Loucy (cell line): ENCODE measurements around the gene CACHD1.

ENCODE experiments used
- H2AFZ ChIP-seq: fragments of 200-600 bp; sonication (generic); 2 replicates; pipeline ENCODE4 v1.6.0; 2016; ENCODE audit warnings: antibody characterized with exemption, mild to moderate bottlenecking, low read length, moderate library complexity
- H3F3A ChIP-seq: fragments of 200-600 bp; 2 replicates; pipeline ENCODE4 v1.6.0; 2016; ENCODE audit warnings: antibody characterized with exemption, low read depth, mild to moderate bottlenecking
- H3K27me3 ChIP-seq: fragments of 200-600 bp; sonication (generic); 2 replicates; pipeline ENCODE4 v1.6.1; 2014; ENCODE audit warnings: low read length, mild to moderate bottlenecking; ENCODE audit not compliant: insufficient read depth, poor library complexity, severe bottlenecking
- H3K36me3 ChIP-seq: fragments of 200-600 bp; sonication (generic); 2 replicates; pipeline ENCODE4 v1.6.1; 2016; ENCODE audit warnings: low read length; ENCODE audit not compliant: insufficient read depth
- H3K4me1 ChIP-seq: fragments of 200-600 bp; sonication (generic); 2 replicates; pipeline ENCODE4 v1.5.1; 2014; ENCODE audit warnings: low read length, mild to moderate bottlenecking; ENCODE audit not compliant: insufficient read depth, poor library complexity, severe bottlenecking
- H3K4me2 ChIP-seq: fragments of 200-600 bp; sonication (generic); 2 replicates; pipeline ENCODE4 v1.6.0; 2014; ENCODE audit warnings: antibody characterized with exemption, low read length, low read depth, mild to moderate bottlenecking; ENCODE audit not compliant: poor library complexity, severe bottlenecking
- H3K4me3 ChIP-seq: fragments of 200-600 bp; sonication (generic); 2 replicates; pipeline ENCODE4 v1.5.1; 2014; ENCODE audit warnings: low read length, mild to moderate bottlenecking, mixed read lengths; ENCODE audit not compliant: poor library complexity, severe bottlenecking
- H3K79me2 ChIP-seq: fragments of 200-600 bp; sonication (generic); 2 replicates; pipeline ENCODE4 v1.6.1; 2014; ENCODE audit warnings: low read length; ENCODE audit not compliant: insufficient read depth
- H3K9ac ChIP-seq: fragments of 200-600 bp; sonication (generic); 2 replicates; pipeline ENCODE4 v1.6.0; 2014; ENCODE audit warnings: mild to moderate bottlenecking, low read depth, low read length, moderate library complexity; ENCODE audit not compliant: poor library complexity, severe bottlenecking
- H3K9me2 ChIP-seq: fragments of 200-600 bp; sonication (generic); replicated peaks from 2 replicates; pipeline ENCODE4 v1.6.1; 2016; ENCODE audit warnings: low read depth, low read length, mixed read lengths
- H3K9me3 ChIP-seq: fragments of 200-600 bp; sonication (generic); 2 replicates; pipeline ENCODE4 v1.6.1; 2014; ENCODE audit warnings: mild to moderate bottlenecking, antibody characterized with exemption, low read length, low read depth; ENCODE audit not compliant: insufficient read depth
- H4K20me1 ChIP-seq: fragments of 200-600 bp; sonication (generic); 2 replicates; pipeline ENCODE4 v1.6.0; 2014; ENCODE audit warnings: antibody characterized with exemption, low read length, mild to moderate bottlenecking; ENCODE audit not compliant: insufficient read depth, poor library complexity, severe bottlenecking
- EZH2phosphoT487 ChIP-seq: fragments of 200-600 bp; IDR thresholded peaks from 2 replicates; pipeline ENCODE4 v1.6.1; 2018; ENCODE audit warnings: antibody characterized with exemption, mild to moderate bottlenecking, moderate library complexity, borderline replicate concordance
- TF ChIP-seq, protein P1 (sequence below): fragments of 200-600 bp; sonication (generic); conservative IDR thresholded peaks from 2 replicates; pipeline ENCODE4 v1.5.1; 2014; ENCODE audit warnings: mild to moderate bottlenecking, antibody characterized with exemption, low read length

CACHD1 gene

DNA sequence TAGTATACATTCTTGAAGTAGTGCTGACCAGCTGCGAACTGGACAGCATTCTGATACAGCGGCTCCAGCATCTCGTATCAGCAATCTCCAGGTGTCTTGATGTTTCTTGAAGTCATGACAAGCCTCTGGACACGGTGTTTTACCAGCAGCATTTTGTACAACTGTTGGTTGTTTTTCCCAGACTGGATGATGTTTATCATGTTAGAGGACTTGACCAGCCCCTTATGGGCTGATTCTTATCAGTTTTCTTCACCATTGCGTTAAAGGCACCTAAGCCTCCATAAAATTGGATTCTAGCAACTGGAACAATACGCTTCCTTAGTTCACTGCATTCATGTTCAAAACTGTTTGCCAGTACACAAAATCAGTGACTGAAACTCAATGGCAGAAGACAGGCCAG, 29.1 kb downstream of the CACHD1 start:
- no peak overlapping the region for H3K4me3 ChIP-seq
- H3K4me2 ChIP-seq = no peak overlapping the region
- H3K4me1 ChIP-seq = peaks cover 20% of the 10 kb centered on the region
- H3F3A ChIP-seq = no peaks in the 10 kb centered on the region
- H3K9me3 ChIP-seq = no peaks in the 10 kb centered on the region
- no peaks in the 10 kb centered on the region for H4K20me1 ChIP-seq
- TF ChIP-seq, protein P1, sequence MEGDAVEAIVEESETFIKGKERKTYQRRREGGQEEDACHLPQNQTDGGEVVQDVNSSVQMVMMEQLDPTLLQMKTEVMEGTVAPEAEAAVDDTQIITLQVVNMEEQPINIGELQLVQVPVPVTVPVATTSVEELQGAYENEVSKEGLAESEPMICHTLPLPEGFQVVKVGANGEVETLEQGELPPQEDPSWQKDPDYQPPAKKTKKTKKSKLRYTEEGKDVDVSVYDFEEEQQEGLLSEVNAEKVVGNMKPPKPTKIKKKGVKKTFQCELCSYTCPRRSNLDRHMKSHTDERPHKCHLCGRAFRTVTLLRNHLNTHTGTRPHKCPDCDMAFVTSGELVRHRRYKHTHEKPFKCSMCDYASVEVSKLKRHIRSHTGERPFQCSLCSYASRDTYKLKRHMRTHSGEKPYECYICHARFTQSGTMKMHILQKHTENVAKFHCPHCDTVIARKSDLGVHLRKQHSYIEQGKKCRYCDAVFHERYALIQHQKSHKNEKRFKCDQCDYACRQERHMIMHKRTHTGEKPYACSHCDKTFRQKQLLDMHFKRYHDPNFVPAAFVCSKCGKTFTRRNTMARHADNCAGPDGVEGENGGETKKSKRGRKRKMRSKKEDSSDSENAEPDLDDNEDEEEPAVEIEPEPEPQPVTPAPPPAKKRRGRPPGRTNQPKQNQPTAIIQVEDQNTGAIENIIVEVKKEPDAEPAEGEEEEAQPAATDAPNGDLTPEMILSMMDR = no peak
- TF ChIP-seq EZH2phosphoT487 = no peak
- H3K36me3 ChIP-seq = no peaks in the 10 kb centered on the region
- no peak overlapping the region for H3K9ac ChIP-seq
- peaks cover 7% of the 10 kb centered on the region; the same call in 1 of the 2 replicates for H3K79me2 ChIP-seq
- no peaks in the 10 kb centered on the region for H3K9me2 ChIP-seq
- H2AFZ ChIP-seq = no peak overlapping the region
- no peaks in the 10 kb centered on the region for H3K27me3 ChIP-seq

DNA sequence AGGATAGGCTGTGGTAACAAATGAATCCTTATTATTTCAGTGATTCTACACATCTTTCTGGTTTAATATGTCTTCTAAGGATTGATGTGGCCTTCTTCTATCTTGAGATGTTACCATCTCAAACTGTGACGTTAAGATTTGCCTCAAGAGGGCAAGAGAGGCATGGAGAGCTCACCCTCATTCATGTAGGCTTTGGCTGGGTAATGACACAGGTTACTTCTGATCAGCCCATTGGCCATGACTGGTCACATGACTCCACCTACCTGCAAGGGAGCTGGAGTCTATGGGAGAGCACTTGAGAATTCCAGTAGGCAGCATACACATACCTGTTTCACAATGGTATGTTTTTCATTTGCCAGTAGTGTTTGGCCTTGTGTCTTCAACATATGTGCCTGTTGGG, 30.0 kb downstream of the CACHD1 start:
- H3K4me1 ChIP-seq = peaks cover 19% of the 10 kb centered on the region
- H4K20me1 ChIP-seq = no peaks in the 10 kb centered on the region
- H3K9me3 ChIP-seq = no peaks in the 10 kb centered on the region
- H3K9ac ChIP-seq = no peak overlapping the region
- no peak overlapping the region for H3K4me2 ChIP-seq
- no peak overlapping the region for H3K4me3 ChIP-seq
- H3F3A ChIP-seq = no peaks in the 10 kb centered on the region
- peaks cover 12% of the 10 kb centered on the region; the same call in 1 of the 2 replicates for H3K79me2 ChIP-seq
- no peaks in the 10 kb centered on the region for H3K9me2 ChIP-seq
- TF ChIP-seq, protein P1 = peak; percentile 61
- TF ChIP-seq EZH2phosphoT487 = no peak
- no peak overlapping the region for H2AFZ ChIP-seq
- H3K27me3 ChIP-seq = no peaks in the 10 kb centered on the region
- no peaks in the 10 kb centered on the region for H3K36me3 ChIP-seq

DNA sequence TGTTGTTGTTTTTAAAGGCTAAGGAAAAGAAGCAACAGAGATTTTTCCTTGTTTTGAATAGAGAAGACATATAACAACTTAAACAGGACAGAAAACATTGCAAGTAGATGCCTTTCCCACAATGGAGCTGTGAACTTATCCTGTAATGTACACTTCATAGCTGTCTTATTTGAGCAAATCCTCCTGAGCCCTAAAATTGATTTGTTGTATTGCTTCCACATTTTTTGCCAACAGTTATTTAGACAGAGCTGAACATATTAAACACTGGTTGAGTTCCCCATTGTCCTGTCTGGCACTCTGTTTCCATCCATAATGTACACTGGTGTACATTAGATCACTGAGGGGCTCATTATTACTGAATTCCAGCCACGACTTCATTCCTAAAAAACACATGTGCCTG, 32.2 kb downstream of the CACHD1 start:
- no peak for TF ChIP-seq EZH2phosphoT487
- TF ChIP-seq, protein P1 = no peak

More for the DNA sequence above, 32.2 kb downstream of the CACHD1 start:
- H2AFZ ChIP-seq = no peak overlapping the region
- no peaks in the 10 kb centered on the region for H3F3A ChIP-seq
- H3K4me3 ChIP-seq = no peak overlapping the region
- H3K79me2 ChIP-seq = peaks cover 16% of the 10 kb centered on the region
- H4K20me1 ChIP-seq = no peaks in the 10 kb centered on the region
- no peaks in the 10 kb centered on the region for H3K36me3 ChIP-seq
- H3K9me3 ChIP-seq = no peaks in the 10 kb centered on the region
- no peak overlapping the region for H3K9ac ChIP-seq
- H3K4me1 ChIP-seq = peaks cover 26% of the 10 kb centered on the region
- no peaks in the 10 kb centered on the region for H3K9me2 ChIP-seq
- H3K27me3 ChIP-seq = no peaks in the 10 kb centered on the region
- no peak overlapping the region for H3K4me2 ChIP-seq
